OCI-M1 (cell line): ENCODE measurements around the gene RIMS4.
A peak's percentile ranks its signal among the peaks of the same experiment; 100 is the strongest.

Experiments
- DNase-seq: peaks from one replicate; lab custom pipeline; 2025; lab: John Stamatoyannopoulos, UW

Gene RIMS4

DNA sequence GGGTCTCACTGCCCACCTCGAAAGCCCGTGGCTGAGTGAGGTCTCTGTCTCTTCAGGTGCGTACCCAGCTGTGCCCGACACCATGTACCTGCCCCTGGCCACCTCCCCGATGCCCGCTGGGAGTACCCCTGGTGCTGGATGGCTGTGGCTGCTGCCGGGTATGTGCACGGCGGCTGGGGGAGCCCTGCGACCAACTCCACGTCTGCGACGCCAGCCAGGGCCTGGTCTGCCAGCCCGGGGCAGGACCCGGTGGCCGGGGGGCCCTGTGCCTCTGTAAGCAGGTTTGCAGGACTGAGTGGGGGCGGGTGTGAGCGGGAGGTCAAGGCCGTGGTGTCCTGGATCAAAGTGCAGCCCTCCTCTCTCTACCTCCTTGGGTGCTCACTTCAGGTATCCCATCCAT is 90.5 kb downstream of the RIMS4 start:
- no peak for DNase-seq

DNA sequence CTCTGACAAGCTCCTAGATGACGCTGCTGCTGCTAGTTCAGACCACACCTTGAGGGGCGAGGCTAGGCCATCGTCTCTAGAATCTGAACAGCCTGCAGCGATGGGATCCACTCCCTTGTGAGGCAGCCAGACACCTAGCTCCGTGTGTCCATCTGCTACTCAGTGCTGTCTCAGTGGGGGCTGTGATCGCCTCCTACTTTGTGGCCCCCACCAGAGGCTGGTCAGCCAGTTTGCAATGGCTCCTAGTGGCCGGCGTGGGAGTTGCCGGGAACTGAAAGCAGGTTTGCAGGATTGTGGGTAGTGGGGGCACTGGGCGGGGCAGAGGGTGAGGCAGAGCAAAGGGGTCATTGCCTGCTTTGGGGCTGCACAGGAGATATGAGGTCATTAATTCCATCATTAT is 92.4 kb downstream of the RIMS4 start:
- DNase-seq = no peak

DNA sequence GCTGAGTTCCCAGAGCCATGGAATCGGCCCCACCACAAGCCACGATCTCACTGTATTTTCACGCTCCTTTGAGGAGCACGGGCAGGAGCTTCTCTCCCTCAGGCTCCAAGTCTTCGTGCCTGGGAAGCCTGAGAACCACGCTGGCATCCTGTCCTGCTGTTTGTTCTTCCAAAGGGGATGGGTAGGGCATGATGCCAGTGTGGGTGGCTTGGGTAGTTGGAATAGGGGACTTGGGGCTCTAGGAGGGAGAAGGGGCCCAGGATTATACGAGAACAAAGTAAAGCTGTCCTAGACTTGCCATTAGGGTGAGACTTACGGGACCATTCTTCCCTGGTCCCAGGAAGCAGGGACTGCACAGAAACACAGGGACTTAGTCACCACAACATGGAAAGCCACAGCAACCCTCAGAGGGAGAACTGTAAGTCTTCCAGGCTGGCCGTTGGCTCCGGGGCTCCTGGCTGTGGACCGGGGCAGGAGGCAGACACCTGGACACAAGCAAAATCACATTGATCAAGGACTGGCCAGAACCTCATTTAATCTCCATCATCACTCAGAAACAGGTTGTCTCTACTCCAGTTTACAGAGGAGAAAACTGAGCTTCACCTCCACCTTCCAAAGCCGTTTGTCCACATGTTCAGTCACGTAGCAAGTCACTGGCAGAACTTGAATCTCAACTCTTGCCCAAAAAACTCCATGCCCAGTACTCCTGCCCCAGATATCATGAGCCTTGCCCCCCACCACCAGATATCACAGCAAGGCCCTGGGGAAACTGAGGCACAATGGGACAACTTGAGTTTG is 93.8 kb downstream of the RIMS4 start:
- no peak for DNase-seq

DNA sequence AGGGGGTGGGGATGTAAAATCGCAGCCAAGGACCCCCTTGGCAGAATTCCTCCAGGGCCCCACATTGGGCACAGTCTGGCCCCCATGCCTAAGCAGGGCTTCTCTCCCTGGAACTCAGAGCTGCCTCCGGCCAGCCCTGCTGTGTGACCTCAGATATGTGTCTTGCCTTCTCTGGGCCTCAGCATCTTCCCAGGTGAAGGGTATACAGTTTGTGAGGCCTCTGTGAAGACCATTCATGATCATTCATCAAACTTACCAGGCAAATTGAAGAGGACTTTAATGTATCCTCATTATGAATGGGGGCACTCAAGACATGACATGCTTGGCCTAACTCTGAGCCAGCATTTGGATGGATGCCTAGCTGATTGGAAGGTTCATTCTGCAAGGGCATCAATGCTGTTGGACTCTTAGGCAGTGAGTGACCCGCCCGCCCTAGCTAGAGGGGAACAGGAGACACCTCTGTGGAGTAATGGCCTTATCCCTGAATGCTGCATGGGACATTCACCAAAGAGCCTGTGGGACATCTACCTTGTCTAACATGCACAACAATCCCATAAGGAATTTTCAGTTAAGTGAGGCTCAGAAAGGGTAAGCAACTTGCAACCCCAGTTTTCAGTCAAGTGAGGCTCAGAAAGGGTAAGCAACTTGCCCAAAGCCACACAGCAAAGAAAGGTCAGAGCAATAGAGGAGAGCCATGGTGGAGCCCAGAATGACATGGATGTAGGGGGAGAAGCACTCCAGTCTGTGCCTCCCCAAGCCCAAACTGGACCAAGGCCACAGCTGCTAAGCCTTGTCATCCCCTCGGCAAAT is 94.6 kb downstream of the RIMS4 start:
- no peak for DNase-seq

DNA sequence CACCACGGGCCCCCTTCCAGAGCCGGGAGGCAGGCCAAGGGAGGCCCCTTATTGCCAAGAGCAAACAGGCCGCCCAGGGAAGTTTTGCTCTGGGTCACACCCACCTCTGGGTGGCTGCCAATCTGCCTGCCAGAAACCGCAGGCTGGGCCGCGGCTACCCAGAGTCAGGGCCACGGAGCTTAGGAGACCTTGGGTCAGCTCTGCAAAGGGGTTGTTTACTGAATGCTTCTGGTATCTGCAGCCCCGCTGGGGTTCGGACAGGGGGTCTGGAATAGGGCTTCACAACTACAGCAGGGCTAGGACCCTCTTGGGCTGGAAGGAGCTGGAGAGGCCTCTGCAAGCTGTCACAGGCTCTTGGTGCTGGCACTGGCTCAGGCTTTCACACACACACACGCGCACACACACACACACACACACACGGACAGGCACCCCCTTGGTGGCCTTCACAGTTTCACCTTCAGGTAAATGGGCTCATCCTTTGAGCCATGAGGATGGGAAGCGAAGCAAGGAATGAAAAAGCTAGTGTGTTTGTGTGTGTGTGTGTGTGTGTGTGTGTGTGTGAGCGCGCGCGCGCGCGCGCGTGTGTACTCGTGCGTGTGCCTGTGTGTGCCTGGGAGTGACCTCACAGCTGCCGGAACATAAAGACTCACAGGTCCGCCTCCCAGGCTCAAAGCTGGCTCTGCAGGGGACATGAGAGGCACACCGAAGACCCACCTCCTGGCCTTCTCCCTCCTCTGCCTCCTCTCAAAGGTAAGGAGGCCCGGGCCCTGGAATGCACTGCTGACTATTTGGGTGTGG is 95.4 kb downstream of the RIMS4 start, which contains the start of gene CCN5:
CCN5 (plus strand) TSS at position 669 of the 798 bp plus-strand sequence; CDS start at position 691, 22 bp downstream.
- DNase-seq = peak; percentile 89

DNA sequence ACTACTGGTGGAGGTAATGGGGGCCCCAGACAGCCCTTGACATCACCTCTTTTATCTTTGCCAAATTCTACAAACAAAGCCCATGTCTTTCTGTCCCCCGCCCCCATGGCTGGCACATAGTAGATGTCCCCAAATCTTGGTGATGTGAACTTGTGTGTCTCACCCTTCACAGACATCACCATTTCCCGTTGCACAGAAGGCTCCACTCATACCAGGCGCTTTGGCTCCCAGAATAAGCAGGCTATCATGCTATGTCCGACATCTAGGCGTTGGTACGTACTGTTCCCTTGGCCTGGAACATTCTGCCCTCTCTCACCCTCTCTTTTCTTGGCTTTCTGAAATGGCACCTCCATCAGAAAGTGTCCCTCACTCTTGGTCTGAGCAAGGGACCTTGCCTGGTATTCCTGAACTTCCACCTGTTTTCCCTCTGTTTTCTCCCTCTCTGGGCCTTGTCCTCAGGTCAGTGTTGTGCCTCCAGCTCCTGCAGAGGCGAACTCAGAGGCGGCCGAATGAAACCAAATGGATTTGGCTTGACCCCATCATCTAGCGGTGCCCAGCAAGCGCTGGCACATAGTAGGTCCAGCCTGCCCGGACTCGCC is 96.1 kb downstream of the RIMS4 start:
- no peak for DNase-seq

DNA sequence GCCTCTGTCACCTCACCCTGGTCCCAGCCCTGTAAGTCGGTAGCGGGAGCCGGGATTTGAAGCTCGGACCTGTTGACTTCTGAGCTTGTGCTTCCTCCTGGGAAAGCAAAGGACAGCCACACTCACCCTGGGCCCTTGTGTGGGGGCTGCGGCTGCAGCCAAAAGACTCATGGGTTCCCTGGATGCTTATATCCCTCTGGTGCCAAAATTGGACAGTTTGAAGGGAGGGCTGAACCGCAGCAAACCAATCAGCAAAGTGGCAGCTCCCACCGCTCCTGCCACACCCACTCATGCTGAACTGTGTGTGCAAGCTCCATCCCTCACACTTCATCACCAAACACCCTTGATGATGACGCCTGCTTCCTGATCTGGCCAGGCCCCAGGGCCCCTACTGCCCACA is 99.1 kb downstream of the RIMS4 start:
- DNase-seq = no peak

DNA sequence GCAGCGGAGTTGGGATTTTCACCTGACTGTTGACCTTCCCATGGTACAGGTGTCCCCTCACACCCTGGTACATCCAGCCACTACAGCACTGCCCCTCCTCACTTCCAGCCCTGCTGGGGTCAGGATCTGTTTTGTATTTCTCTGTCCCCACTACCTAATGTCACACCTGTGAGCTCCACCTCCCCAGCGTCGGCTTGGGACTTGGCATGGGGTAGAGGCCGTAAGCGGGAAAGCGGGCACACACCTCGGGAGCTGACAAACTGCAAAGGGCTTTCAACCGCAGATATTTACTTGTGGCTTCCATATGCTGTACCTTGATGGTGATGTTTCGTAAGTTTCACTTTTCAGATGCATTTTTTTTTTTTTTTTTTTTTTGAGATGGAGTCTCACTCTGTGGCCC is 100.5 kb downstream of the RIMS4 start:
- DNase-seq = no peak

DNA sequence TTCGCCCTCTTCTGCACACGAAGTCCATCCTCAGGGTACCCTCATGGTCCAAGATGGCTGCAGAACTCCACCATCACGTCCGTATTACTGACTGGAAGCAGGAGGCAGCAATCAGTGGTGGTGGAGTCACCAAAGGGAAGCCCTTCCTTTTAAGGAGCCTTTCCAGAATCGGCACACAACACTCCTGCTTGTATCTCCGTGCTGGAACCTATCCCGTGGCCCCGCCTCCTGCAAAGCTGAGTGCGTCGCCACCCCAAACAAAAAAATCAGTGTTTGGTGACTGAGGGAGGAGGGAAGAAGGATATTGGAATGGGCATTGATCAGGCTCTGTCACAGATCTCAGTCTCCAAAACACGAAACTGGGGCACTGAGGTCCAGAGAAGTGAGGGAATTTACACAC is 101.0 kb downstream of the RIMS4 start:
- DNase-seq = no peak

DNA sequence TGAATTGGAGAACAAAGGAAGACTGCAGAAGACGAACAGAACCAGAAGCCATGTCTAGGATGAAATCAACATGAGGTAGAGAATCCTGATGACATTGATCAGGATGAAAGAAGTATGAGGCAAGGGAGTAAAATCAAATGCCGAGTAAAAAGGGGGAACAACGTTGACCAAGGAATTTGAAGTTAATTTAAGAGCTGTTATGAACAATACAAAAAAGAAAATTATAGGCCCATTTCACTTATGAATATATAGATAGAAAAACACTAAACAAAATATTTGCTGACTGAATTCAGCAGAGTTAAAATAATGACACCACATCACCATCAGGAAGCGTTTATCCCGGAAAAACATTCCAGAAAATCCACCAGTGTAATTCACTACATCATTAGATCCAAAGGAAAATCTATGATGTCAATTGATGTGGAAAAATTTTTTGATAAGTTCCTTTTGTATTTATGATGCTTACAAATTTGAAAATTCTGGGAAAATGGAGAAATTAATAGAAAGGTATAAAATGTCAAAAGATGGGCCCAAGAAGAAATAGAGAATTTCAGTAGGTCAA is 103.2 kb downstream of the RIMS4 start:
- DNase-seq = no peak

DNA sequence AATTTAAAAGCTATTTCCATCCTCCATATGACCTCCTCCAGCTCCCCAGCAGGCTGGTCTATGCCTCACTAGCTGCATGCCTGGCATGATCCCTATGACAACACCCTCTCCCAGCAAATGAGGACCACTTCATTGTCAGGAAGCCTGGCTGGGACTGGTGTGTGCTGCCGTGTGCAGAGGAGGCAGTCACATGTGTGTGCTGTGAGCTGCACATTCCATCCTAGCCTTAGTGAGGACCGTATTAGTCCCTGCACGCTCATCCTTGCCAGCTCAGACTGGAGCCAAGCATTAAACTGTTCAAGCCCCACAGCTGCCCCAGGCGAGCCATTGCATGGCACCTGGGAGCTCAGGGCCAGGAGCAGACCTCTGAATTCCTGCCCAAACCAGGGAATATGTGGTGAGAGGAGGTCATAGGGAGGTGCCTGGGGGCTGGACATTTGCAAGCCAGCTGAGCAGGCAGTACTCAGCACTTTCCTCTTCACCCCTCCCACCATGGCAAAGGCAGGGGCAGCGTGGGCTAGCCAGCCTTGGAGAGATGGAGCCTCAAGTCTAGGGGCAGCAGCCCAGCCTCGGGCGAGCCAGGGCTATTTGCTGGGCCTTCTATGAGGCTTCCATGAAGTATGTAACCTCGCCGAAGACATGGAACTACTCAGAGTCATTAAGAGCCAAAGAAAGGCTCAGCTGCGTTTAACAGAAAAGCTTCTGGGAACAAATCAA is 103.9 kb downstream of the RIMS4 start:
- DNase-seq = no peak

DNA sequence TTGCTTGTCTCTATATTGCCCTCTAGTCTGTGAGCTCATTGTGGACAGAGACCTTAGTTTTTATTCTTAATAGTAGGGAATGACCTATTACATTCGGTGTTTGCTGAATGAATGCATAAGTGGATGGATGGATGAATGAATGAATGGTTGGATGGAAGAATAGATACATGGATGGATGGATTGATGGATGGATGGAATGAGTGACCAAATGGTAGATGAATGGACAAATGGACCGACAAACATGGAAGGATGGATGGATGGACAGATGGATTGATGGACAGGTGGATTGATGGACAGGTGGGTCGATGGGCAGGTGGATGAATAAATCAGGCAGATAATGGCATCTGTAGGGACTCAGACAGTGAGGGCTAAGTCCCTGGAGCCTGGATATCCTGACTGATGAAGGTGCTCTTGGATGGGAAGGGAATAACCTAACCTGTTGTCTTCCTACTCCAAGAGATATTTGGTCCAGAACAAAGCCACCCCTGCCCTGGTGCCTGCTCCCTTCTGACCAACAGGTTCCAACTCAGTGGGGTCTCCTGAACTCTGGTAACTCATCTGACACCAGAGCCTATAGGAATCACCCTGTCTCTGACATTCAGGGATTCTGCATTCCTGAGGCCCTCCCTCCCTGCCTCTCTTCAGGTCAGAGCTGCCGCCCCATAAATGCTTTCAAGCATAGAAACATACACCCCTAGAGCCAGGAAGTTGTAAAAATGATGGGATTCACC is 104.8 kb downstream of the RIMS4 start:
- no peak for DNase-seq

DNA sequence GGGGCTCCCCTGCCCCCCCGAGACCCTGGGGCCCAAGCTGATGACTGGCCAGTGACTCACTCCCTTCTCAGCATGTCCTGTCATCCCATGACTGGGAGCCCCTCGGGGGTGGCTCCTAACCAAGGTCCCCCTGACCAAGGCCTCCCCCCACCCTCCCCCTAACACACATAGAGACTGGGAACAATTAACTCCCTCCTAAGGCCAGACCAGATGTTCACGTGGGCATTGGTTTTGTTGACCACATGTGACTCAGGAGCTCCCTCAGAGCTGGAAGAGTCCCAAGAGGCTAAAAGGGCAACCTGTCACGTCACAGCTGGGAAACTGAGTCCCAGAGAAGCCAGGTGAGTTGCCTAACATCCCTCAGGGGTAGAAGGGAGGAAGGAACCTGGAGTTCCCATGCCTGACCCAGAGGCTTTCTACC is 105.8 kb downstream of the RIMS4 start:
- DNase-seq = no peak

DNA sequence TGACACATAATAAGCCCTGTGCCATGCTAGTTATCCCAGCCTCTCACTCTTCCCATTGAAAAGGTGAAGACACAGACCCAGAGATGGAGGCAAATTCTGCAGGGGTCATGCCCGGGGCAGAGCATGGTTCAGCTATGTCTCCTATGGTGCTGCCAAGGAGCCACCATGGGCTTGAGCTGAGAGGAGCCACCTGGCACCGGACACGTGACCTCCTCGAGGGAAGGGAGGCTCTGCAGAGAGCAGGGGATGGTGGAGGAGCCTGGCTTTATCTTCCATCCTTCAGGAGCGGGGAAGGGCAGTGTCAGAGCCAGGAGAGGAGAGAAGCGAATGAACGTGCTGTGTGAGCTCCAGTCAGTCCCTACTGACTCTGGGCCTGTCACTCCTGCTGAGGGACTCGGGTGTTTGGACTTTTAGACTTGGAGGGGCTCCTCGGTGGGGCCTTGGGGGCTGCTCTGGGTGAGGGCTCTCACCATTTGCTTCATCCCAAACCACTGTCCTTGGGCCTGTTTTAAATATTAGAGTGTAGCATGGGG is 106.3 kb downstream of the RIMS4 start:
- DNase-seq = no peak

DNA sequence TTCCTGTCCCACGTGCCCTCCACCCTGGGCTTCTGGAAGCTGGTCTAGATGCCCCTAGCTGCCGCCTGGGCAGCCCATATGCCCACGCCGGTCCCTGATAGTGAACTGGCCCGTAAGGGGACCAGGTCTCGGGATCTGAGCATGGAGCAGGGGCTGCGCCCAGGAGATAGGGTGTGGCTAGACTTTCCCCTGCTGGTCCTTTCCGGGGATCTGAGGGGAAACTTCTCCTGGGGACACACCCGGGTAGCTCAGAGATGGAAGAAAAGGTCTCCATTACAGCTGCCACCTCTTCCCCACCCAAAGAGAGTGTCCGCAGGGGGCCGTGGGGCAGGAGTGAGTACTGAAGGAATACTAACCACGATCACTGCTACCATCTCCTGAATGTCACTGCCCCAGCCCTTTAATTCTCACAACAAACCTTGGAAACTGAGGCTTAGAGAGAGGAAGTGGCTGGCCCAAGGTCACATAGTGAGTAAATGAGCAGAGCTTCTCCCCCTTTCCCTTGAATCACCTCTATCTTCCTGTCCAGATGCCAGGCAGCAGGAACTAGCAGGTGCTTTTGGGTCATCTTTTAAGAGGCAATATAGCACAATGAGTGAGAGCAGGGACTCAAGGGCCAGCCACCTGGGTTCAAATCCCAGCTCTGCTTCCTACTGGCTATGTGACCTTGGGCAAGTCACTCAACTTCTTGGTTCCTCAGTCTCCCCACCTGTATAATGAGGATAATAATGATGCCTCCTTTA is 107.0 kb downstream of the RIMS4 start:
- no peak for DNase-seq

DNA sequence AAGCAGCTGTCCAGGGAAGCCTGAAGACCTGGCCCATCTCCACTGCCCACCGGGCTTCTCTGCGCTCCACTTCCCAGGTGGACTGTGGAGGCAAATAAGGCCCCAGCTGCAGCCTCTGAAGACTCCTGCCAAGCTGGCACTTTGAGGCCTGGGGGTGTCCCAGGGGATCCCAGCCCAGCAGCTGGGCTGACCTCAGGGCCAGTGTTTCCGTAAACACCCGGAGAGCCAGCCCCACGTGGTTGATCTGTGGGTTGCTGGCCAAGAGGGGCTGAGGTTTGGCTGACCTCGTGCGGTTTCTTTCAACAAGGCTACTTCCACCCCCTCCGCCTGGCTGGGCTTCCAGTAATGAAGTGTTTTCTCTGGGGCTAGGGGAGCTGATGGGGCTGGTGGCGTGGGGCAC is 107.6 kb downstream of the RIMS4 start:
- peak; percentile 82 for DNase-seq

DNA sequence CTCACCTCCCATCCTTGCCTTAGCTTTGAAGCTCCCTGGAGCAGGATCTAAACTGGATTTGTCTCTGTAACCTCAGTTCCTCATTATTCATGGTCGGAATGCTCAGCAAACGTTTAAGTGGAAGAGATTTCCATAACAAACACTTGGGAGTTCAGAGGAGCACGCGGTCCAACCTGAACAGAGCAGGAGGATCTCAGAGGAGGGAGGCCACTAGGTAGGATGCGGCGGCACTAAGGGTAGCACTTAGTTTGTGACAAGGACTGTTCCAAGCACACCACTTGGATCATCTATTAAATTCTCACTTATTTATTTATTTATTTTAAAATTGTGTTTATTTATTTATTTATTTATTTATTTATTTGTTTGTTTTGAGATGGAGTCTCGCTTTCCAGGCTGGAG is 108.5 kb downstream of the RIMS4 start:
- DNase-seq = no peak
